GM18870 (cell line): ENCODE data around the gene COMMD7.

ENCODE experiments used
- ATAC-seq: cut with Tn5 transposase; IDR thresholded peaks from one replicate; pipeline ENCODE4 v1.9.1; 2021; ENCODE audit warnings: moderate library complexity; ENCODE audit not compliant: unreplicated experiment

Gene COMMD7

DNA sequence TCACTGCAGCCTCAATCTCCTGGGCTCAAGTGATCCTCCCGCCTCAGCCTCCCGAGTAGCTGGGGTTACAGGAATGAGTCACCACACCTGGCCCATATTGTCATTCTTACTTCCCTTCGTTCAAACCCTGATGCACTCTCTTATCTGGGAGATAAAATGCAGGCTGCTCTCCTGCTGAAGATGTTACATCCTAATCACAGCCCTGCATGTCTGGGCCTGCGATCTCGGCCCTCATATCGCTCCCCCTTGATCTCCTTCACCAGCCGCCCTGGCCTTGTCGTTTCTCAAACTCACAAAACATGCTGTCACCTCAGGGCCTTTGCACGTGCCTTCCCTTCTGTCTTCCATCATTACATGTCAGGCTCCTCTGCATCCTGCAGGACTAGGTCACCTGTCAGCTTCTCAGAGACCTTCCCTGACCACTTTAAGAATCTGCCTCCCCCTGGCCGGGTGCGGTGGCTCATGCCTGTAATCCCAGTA lies 60.7 kb downstream of the COMMD7 start:
- ATAC-seq = no peak

GRCh38 chr20:32681175-32682084 lies 61.8 kb downstream of the COMMD7 start:
- no peak for ATAC-seq

GRCh38 chr20:32680544-32681174 lies 62.6 kb downstream of the COMMD7 start:
- ATAC-seq = no peak

DNA sequence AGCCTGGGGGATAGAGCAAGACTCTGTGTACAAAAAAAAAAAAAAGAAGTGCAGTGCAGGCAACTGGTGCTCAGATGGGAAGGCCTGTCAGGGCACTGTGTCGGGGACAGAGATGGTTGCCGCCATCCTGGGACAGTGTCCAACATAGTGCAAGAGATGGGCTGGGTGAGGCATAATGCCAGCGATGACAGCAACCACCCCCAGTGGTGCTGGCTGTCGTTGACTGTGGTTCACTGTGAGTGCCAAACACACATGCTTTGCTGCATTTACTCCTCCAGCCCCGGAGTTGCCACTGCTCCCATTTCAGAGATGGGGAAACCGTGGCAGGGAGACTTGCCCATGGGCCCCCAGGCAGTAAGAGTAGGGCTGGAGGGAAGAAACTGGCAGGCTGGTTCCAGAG lies 64.3 kb downstream of the COMMD7 start:
- ATAC-seq = no peak

DNA sequence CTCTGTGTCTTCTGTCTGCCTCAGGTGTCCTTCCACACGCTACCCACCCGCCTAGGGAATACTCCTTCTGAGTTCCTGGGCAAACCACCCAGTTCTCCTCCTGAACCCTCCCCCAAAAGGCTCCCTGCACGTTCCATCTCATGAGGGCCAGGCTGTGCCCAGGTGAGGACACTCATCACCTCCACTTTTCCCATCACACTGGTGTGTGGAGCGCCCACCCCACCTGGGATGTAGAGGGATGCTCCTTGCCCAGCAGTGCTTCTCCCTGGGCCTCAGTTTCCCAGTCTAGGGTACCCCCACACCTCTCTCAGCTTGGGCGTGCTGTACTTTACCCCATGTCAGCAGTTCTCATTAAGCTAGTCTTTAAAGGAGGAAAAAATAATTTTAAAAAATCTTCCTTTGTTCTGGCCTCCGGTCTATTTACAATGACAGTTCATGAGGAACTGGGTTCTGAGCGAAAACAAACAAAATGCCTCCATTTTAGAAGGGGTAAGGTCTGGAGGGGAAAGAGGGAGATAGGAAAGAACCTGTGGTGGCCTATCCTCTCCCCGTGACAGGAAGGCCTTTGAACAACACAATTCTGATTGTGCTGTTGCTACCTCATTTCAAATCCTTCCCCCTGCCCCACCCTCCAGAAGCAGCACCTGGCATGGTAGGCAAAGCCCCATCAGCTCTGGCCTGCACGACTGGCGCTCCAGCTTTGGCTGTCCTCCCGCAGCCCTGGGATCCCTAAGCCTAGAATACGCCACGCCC lies 67.9 kb downstream of the COMMD7 start:
- ATAC-seq = no peak

GRCh38 chr20:32674362-32674789 lies 68.9 kb downstream of the COMMD7 start:
- ATAC-seq = no peak

GRCh38 chr20:32672982-32673851 lies 70.0 kb downstream of the COMMD7 start:
- ATAC-seq = no peak

- no peak for ATAC-seq
These were observed 70.8 kb downstream of the COMMD7 start for GRCh38 chr20:32672394-32672981.

- ATAC-seq = no peak
These were observed 72.4 kb downstream of the COMMD7 start for GRCh38 chr20:32670773-32671455.

DNA sequence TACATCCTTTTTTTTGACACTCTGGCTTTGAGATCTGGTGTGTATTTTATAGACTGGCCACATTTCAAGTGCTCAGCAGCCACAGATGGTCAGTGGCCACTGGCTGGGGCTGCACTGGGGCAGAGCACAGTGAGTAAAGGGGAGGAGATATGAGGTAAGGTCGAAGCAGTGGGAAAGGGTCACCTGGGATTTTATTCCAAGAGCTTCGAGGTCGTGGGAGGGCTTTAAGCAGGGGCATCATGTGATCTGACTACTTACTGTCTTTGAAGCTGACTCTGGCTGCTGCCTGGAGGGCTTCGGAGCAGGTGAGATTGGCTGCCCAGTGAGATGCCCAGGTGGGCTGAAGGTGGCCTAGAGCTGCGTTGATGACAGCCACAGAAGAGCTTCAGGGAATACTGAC lies 76.2 kb downstream of the COMMD7 start:
- no peak for ATAC-seq

DNA sequence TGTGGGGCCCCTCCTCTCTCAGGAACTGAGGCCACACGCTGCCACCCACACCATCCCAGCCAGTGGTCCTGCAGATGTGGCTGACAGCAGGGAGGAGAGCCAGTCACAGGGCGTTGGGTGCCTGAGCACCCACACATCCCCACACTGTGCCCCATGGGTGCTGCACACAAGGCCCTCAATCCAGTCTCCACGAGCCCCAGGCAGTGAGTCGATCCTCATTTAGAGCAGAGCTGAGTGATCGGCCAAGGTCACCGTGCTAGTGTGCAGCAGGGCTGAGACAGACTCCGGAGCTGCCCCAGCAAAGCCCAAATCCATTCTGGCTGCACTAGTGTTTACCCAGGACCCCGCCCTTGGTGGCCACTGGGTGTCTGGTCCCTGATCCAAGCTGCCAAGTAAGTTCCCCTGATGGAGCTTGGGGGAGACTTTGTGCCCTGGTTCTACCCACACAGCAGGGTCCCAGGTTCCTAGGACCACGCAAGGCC lies 78.5 kb downstream of the COMMD7 start:
- ATAC-seq = no peak

DNA sequence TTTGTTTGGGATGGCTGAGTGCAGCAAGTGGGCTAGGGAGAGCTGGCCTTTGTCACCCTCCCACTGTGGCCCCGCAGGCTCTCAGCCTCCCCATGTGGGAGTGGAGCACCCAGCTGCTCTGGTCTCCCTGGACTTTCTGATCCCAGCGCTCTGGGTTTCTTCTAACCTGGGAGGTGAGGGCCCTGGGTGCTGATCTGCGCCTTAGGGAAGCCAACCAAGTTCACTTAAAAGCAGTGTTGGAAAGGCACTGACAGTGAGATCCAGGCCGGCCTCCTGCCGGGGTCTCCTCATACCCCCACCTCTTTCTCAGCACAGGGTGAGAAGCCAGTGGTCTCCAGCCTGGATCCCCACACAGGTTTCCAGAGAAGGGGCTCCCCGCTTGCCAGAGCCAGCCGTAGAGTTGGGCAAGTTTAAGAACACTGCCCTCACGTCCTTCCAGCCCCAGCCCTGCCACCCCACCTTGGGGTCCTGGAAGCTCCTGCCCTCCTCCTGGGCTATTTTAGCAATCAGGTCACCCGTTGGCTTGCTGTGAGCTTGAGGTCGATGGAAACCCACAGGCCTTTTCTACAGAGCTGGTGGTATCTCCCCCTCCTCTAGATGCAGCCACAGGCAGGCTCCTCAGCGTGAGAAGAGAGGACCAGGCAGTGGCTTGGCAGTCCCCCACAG lies 79.1 kb downstream of the COMMD7 start:
- ATAC-seq = no peak

- ATAC-seq = no peak
These were observed 79.8 kb downstream of the COMMD7 start for GRCh38 chr20:32663335-32664011.

GRCh38 chr20:32661820-32662528 lies 81.3 kb downstream of the COMMD7 start:
- no peak for ATAC-seq

DNA sequence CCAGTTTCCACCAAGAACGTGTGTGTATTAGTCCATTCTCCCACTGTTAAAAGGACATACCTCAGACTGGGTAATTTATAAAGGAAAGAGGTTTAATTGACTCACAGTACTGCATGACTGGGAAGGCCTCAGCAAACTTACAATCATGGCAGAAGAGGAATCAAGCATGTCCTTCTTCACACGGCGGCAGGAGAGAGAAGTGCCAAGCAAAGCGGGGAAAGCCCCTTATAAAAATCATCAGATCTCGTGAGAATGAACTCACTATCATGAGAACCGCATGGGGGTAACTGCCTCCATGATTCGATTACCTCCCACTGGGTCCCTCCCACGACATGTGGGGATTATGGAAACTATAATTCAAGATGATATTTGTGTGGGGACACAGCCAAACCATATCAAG lies 82.6 kb downstream of the COMMD7 start:
- ATAC-seq = no peak

DNA sequence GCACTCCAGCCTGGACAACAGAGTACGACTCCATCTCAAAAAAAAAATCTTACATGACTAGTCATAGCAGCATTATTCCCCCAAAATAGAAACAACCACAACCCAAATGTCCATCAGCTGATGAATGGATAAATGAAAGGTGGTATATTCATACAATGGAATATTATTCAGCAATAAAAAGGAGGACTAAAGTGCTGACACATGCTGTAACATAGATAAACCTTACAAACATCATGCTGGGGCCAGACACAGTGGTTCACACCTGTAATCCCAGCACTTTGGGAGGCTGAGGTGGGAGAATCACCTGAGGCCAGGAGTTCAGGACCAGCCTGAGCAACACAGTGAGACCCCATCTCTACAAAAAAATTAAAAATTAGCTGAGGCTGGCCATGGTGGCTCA lies 86.4 kb downstream of the COMMD7 start:
- no peak for ATAC-seq

DNA sequence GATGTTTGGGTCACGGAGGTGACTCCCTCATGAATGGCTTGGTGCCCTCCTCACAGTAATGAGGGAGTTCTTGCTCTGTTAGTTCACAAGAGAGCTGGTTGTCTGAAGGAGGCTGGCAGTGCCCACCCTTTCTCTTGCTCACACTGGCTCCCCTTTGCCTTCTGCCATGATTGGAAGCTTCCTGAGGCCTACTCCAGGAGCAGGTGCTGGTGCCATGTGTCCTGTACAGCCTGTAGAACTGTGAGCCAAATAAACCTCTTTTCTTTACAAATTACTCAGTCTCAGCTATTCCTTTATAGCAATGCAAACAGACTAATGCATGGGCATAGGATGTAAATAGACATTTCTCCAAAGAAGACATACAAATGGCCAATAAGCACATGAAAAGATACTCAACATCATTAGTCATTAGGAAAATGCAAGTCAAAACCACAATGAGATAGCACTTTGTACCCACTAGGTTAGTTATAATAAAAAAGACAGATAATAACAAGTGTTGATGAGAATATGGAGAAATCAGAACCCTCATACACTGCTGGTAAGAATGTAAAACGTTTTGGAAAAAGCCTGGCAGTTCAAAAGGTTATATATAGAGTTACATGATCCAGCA lies 87.3 kb downstream of the COMMD7 start:
- ATAC-seq = no peak
